ENCODE data around the gene SCN2B. TPM values are rescaled to one million over a fixed set of nuclear protein-coding genes. Genes with fewer than 3 reads are reported as not detected.

The SCN2B gene
- total RNA-seq, 3 donors from 2014 or later (not counting 1 experiment from before 2014, with no cell fraction given) = not detected

DNA sequence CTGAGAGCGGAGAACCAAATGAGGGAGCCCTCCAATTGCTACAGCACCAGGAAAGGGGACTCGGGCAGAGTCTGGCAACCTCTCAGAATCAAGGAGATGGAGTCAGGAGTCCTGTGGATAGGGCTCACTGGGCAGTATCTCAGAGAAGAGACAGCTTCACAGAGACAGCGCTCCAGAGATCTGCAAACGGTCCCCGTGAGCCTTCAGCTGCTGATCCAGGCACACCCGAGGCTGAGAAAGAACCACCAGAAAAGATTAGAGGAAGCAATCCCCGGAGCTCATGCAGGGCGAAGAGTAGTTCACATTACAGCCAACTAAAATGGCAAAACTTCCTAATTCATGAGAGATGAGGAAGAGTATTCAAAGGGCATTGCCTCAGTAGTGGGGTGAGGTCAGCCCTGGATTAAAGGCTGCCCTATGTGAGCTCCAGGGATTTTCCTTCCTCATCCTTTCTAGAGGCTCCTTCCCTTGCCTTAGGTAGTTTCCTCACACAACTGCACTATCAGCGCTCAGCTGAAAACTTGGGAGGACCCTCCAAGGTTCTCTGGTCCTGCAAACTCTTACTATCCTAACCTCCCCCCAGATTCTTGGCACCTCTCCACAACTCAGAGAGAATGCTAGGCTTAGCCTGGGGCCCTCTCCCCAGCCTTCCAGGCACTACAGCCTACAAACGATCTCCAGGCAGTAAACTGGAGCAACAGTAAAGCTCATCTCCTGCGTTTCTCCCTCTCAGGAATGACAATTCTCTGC is 47.5 kb downstream of the SCN2B start:
- TF ChIP-seq, protein P1, sequence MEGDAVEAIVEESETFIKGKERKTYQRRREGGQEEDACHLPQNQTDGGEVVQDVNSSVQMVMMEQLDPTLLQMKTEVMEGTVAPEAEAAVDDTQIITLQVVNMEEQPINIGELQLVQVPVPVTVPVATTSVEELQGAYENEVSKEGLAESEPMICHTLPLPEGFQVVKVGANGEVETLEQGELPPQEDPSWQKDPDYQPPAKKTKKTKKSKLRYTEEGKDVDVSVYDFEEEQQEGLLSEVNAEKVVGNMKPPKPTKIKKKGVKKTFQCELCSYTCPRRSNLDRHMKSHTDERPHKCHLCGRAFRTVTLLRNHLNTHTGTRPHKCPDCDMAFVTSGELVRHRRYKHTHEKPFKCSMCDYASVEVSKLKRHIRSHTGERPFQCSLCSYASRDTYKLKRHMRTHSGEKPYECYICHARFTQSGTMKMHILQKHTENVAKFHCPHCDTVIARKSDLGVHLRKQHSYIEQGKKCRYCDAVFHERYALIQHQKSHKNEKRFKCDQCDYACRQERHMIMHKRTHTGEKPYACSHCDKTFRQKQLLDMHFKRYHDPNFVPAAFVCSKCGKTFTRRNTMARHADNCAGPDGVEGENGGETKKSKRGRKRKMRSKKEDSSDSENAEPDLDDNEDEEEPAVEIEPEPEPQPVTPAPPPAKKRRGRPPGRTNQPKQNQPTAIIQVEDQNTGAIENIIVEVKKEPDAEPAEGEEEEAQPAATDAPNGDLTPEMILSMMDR (IDR thresholded peaks at IDR 0.05) = no peak
- WGBS (ENCODE audit: insufficient coverage) = 75% methylated on average over 11 of the region's 11 CpGs
- Mint-ChIP-seq H3K36me3 (no peaks in the 10 kb centered on the region), H3K27ac (no peak overlapping the region), H3K9me3 (no peaks in the 10 kb centered on the region), H3K27me3 (ENCODE audit: low read depth in 2 of 2) (peaks cover 2 to 8% of the 10 kb centered on the region in 2 donors), H3K4me1 (no peaks in the 10 kb centered on the region), H3K4me3 (no peak overlapping the region)
- ATAC-seq (no peak), DNase-seq (no peak)
- no peaks in the 10 kb centered on the region for H3K27me3 ChIP-seq (ENCODE audit: control insufficient read depth, insufficient read depth, low read length)
- peaks cover 3% of the 10 kb centered on the region for H3K4me1 ChIP-seq (ENCODE audit: control insufficient read depth, insufficient read depth, low read length)
- no peak overlapping the region for H3K27ac ChIP-seq (ENCODE audit: low read length)
- intact Hi-C loops (cut with micrococcal nuclease) = no loop called here
- no peaks in the 10 kb centered on the region for H3K36me3 ChIP-seq (ENCODE audit: control insufficient read depth, insufficient read depth, low read length)
- H3K9me3 ChIP-seq (ENCODE audit: control insufficient read depth, insufficient read depth, low read length) = no peaks in the 10 kb centered on the region
- H3K4me3 ChIP-seq (ENCODE audit: low read length) = no peak overlapping the region

DNA sequence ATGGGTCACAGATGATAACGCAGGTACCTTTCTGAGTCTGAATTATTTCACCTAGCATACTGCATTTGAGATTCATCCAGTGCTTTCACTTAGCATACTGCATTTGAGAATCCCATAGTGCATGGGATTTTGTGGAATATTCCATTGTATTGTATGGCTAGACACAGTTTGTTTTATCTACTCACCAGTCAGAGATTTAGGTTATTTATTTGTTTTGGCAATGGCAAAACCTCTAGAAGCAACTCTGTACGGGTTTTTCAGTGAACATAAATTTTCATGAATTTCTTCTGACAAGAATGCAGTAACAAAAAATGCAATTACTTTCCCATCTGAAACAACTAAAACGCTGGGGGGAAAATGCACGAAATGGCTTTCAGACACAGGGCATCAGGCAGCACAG is 48.1 kb downstream of the SCN2B start:
- 74% methylated on average over 4 of the region's 4 CpGs for WGBS (ENCODE audit: insufficient coverage)
- H3K27me3 Mint-ChIP-seq (ENCODE audit: low read depth in 2 of 2) = peaks cover 0 to 8% of the 10 kb centered on the region in 2 donors
- no peaks in the 10 kb centered on the region for H3K9me3 Mint-ChIP-seq
- TF ChIP-seq, protein P1 (IDR thresholded peaks at IDR 0.05) = no peak
- H3K27ac Mint-ChIP-seq = no peak overlapping the region
- Histone ChIP-seq H3K4me1 (ENCODE audit: control insufficient read depth, insufficient read depth, low read length) (peaks cover 3% of the 10 kb centered on the region), H3K27ac (ENCODE audit: low read length) (no peak overlapping the region), H3K36me3 (ENCODE audit: control insufficient read depth, insufficient read depth, low read length) (no peaks in the 10 kb centered on the region), H3K9me3 (ENCODE audit: control insufficient read depth, insufficient read depth, low read length) (no peaks in the 10 kb centered on the region), H3K4me3 (ENCODE audit: low read length) (no peak overlapping the region), H3K27me3 (ENCODE audit: control insufficient read depth, insufficient read depth, low read length) (no peaks in the 10 kb centered on the region)
- no peak overlapping the region for H3K4me3 Mint-ChIP-seq
- H3K36me3 Mint-ChIP-seq = no peaks in the 10 kb centered on the region
- no peak for DNase-seq
- H3K4me1 Mint-ChIP-seq = no peaks in the 10 kb centered on the region
- no peak for ATAC-seq
- intact Hi-C loops (cut with micrococcal nuclease) = no loop called here

DNA sequence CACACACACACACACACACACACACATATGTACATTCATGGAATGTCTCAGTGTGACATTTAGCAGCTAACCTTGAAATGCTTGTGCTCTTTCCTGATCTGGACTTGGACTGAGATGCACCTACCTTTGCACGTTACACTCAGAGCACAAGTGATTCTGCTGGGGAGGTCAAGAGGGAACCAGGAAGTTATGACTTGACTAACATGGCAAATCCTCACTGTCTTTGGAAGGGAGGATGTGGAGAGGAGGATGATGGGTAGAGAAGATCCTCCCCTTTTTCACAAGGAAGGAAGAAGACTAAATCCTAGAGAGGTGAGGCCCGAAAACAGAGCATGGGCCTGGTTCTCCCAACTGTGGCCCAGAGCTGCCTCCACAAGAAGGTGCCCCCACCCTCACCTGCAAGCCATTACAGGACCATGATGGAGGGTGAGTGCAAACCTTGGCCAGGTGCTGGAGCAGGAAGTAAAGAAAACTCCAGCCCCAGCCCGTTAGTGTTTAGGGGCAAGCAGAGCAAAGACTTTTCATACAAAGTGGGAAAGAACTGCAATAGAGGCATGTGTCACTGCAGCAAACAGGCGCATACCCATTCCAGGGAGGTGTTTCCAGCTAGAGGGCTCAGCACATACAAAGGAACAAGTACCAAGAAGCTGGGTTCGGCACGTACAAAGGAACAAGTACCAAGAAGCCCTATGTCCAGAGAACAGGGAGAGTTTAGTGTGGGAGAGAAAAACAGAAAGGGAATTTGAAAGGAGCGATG is 50.2 kb downstream of the SCN2B start:
- Histone ChIP-seq H3K36me3 (ENCODE audit: control insufficient read depth, insufficient read depth, low read length) (no peaks in the 10 kb centered on the region), H3K9me3 (ENCODE audit: control insufficient read depth, insufficient read depth, low read length) (no peaks in the 10 kb centered on the region), H3K27me3 (ENCODE audit: control insufficient read depth, insufficient read depth, low read length) (no peaks in the 10 kb centered on the region), H3K4me3 (ENCODE audit: low read length) (no peak overlapping the region), H3K4me1 (ENCODE audit: control insufficient read depth, insufficient read depth, low read length) (peaks cover 3% of the 10 kb centered on the region), H3K27ac (ENCODE audit: low read length) (no peak overlapping the region)
- intact Hi-C loops (cut with micrococcal nuclease) = no loop called here
- no peaks in the 10 kb centered on the region for H3K4me1 Mint-ChIP-seq
- H3K4me3 Mint-ChIP-seq = no peak overlapping the region
- DNase-seq (no peak), ATAC-seq (no peak)
- TF ChIP-seq, protein P1 (IDR thresholded peaks at IDR 0.05) = no peak
- 87% methylated on average over 7 of the region's 7 CpGs for WGBS (ENCODE audit: insufficient coverage)
- H3K27me3 Mint-ChIP-seq (ENCODE audit: low read depth in 2 of 2) = peaks cover 0 to 10% of the 10 kb centered on the region in 2 donors
- no peaks in the 10 kb centered on the region for H3K36me3 Mint-ChIP-seq
- H3K27ac Mint-ChIP-seq = no peak overlapping the region
- no peaks in the 10 kb centered on the region for H3K9me3 Mint-ChIP-seq

All from natural killer cell (primary cell).